Naive thymus-derived CD4-positive, alpha-beta T cell (primary cell): ENCODE results near the gene RAB32. TPM values are rescaled to one million over a fixed set of nuclear protein-coding genes. Genes with fewer than 3 reads are reported as not detected.

Experiments
- ATAC-seq: fragments of 150-1000 bp; cut with Tn5 transposase; 2 replicates; pipeline ENCODE4 v1.10.0; 2021; ENCODE audit warnings: mild to moderate bottlenecking, moderate library complexity
- CTCF ChIA-PET: fragments of 350-600 bp; sonication (Branson Sonifier 250); formaldehyde crosslinking; loops from one replicate; lab custom pipeline; 2021; ENCODE audit warnings: antibody characterized with exemption; lab: Charles Lee
- POLR2A ChIA-PET: fragments of 350-600 bp; sonication (Branson Sonifier 250); formaldehyde crosslinking; loops from one replicate; lab custom pipeline; 2021; ENCODE audit warnings: antibody characterized with exemption, inconsistent platforms; lab: Charles Lee
- DNase-seq, 9 donors: peaks; one replicate each; pipeline versions ENCODE4 v3.0.0 to v3.0.0-alpha.2; 2020 to 2022; ENCODE audit warnings: mixed read lengths in 1 of 9
- H3K27ac ChIP-seq: one replicate; pipeline ENCODE4 v1.7.0; 2013; ENCODE audit warnings: mild to moderate bottlenecking, low read depth, low read length, moderate library complexity
- H3K27me3 ChIP-seq, 2 donors: one replicate each; pipeline ENCODE4 v1.7.0; 2013; ENCODE audit warnings: low read length in 2 of 2, mild to moderate bottlenecking in 2 of 2, moderate library complexity in 2 of 2; ENCODE audit not compliant: control insufficient read depth in 2 of 2, insufficient read depth in 2 of 2
- H3K36me3 ChIP-seq, 3 experiments: 1 replicate in 2 of 3; 2 replicates in 1 of 3; pipeline ENCODE4 v1.7.0; 2013; ENCODE audit warnings: low read length in 3 of 3, mild to moderate bottlenecking in 3 of 3, moderate library complexity in 1 of 3; ENCODE audit not compliant: insufficient read depth in 3 of 3, control insufficient read depth in 2 of 3
- H3K4me1 ChIP-seq, 2 donors: one replicate each; pipeline ENCODE4 v1.7.0; 2013; ENCODE audit warnings: low read length in 2 of 2, mild to moderate bottlenecking in 2 of 2, moderate library complexity in 1 of 2; ENCODE audit not compliant: control insufficient read depth in 2 of 2, insufficient read depth in 2 of 2
- H3K4me3 ChIP-seq: 2 replicates; pipeline ENCODE4 v1.7.0; 2013; ENCODE audit warnings: mild to moderate bottlenecking, low read length
- H3K9me3 ChIP-seq, 3 experiments: 1 replicate in 2 of 3; 2 replicates in 1 of 3; pipeline ENCODE4 v1.7.0; 2013; ENCODE audit warnings: low read length in 3 of 3; ENCODE audit not compliant: control insufficient read depth in 2 of 3
- H3K27ac Mint-ChIP-seq, 9 donors: one replicate each; pipeline ENCODE4 v1.8.0; 2020 to 2022; ENCODE audit warnings: mixed read lengths in 9 of 9, mild to moderate bottlenecking in 8 of 9, moderate library complexity in 5 of 9, inconsistent platforms in 2 of 9
- H3K27me3 Mint-ChIP-seq, 5 donors: one replicate each; pipeline ENCODE4 v1.8.0; 2021 to 2022; ENCODE audit warnings: mixed read lengths in 5 of 5, mild to moderate bottlenecking in 1 of 5
- H3K36me3 Mint-ChIP-seq, 5 donors: one replicate each; pipeline ENCODE4 v1.8.0; 2020 to 2022; ENCODE audit warnings: mixed read lengths in 5 of 5, mild to moderate bottlenecking in 3 of 5, inconsistent platforms in 1 of 5
- H3K4me1 Mint-ChIP-seq, 7 donors: one replicate each; pipeline ENCODE4 v1.8.0; 2020 to 2022; ENCODE audit warnings: mixed read lengths in 7 of 7, mild to moderate bottlenecking in 3 of 7, inconsistent platforms in 1 of 7
- H3K4me3 Mint-ChIP-seq, 10 donors: one replicate each; pipeline ENCODE4 v1.8.0; 2020 to 2022; ENCODE audit warnings: mild to moderate bottlenecking in 10 of 10, mixed read lengths in 10 of 10, moderate library complexity in 6 of 10, inconsistent platforms in 2 of 10
- H3K9me3 Mint-ChIP-seq, 11 donors: one replicate each; pipeline ENCODE4 v1.8.0; 2020 to 2022; ENCODE audit warnings: mixed read lengths in 11 of 11, mild to moderate bottlenecking in 4 of 11, inconsistent platforms in 1 of 11, moderate library complexity in 1 of 11
- intact Hi-C, 2 donors: fragments of 100-400 bp; cut with micrococcal nuclease; formaldehyde crosslinking; loops; one replicate each; pipeline ENCODE4 v1.15.1; 2023
- polyA plus RNA-seq, 2 donors: library from polyadenylated mRNA; unstranded; fragments of 300-500 nt; fragmentation: Illumina TruSeq; gene quantifications; one replicate each; pipeline ENCODE4 v1.2.3, GENCODE V29; 2021
- total RNA-seq, 6 experiments: library from RNA in 5 of 6; stranded (reverse) in 5 of 6; gene quantifications; 1 replicate in 5 of 6; 2 replicates in 1 of 6; pipeline ENCODE4 v1.2.3 and lab custom pipeline; 2021 to 2026

The RAB32 gene
- total and polyA plus RNA-seq, 7 experiments from 2014 or later: 0.24 to 22.5 (median 0.92) TPM

DNA sequence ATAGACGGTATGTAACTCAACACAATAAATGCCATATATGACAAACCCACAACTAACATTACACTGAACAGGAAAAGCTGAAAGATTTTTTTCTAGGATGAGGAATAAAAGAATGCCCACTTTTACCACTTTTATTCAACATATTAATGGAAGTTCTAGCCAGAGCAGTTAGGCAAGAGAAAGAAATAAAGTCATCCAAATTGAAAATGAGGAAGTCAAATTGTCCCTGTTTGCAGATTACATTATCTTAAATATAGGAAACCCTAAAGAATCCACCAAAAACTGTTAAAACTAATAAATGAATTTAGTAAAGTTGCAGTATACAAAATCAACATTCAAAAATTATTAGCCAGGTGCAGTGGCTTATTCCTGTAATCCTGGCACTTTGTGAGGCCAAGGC, 30.6 kb downstream of the RAB32 start:
- Mint-ChIP-seq H3K9me3 (peaks cover 0 to 34% (median 10%) of the 10 kb centered on the region in 11 donors), H3K36me3 (no peaks in the 10 kb centered on the region), H3K4me1 (no peaks in the 10 kb centered on the region), H3K4me3 (no peak overlapping the region), H3K27ac (no peak overlapping the region), H3K27me3 (peaks cover 0 to 7% (median 0%) of the 10 kb centered on the region in 5 donors)
- Histone ChIP-seq H3K4me3 (no peak overlapping the region), H3K27ac (no peak overlapping the region), H3K9me3 (peaks cover 0 to 4% (median 0%) of the 10 kb centered on the region in 3 experiments), H3K4me1 (no peaks in the 10 kb centered on the region), H3K27me3 (no peaks in the 10 kb centered on the region), H3K36me3 (no peaks in the 10 kb centered on the region)
- ChIA-PET POLR2A (no interaction called here), CTCF (no interaction called here)
- intact Hi-C loops: no loop called here
- no peak for ATAC-seq
- no peak for DNase-seq

DNA sequence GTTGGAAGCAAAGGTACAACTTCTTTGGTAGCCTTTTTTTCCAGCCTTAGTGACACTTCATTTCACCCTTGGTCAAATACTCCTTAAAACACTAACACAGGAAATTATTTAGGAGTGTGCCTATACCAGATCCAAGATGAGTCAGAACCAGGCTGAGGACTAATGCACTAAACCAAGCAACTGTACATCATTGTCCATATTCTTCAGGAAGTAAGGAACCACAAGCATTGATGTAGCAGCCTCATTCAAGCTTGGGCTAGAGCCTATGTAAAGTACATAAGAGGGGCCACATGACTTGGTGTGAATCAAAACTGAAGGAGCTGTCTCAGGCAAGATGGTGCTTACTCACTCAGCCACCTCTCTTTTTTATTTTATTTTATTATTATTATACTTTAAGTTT, 34.4 kb downstream of the RAB32 start:
- Histone ChIP-seq H3K4me1 (no peaks in the 10 kb centered on the region), H3K9me3 (no peaks in the 10 kb centered on the region), H3K4me3 (no peak overlapping the region), H3K27ac (no peak overlapping the region), H3K36me3 (no peaks in the 10 kb centered on the region), H3K27me3 (no peaks in the 10 kb centered on the region)
- ATAC-seq (no peak), DNase-seq (no peak)
- ChIA-PET CTCF (no interaction called here), POLR2A (no interaction called here)
- Mint-ChIP-seq H3K36me3 (no peaks in the 10 kb centered on the region), H3K4me3 (no peak overlapping the region), H3K27me3 (peaks cover 0 to 3% (median 0%) of the 10 kb centered on the region in 5 donors), H3K9me3 (peaks cover 0 to 21% (median 1%) of the 10 kb centered on the region in 11 donors), H3K4me1 (no peaks in the 10 kb centered on the region), H3K27ac (no peak overlapping the region)
- intact Hi-C loops: no loop called here

GRCh38 chr6:146581968-146582367, 38.3 kb downstream of the RAB32 start:
- Histone ChIP-seq H3K9me3 (no peaks in the 10 kb centered on the region), H3K27ac (no peak overlapping the region), H3K4me3 (no peak overlapping the region), H3K4me1 (no peaks in the 10 kb centered on the region), H3K36me3 (no peaks in the 10 kb centered on the region), H3K27me3 (no peaks in the 10 kb centered on the region)
- CTCF ChIA-PET: no interaction called here
- H3K4me3 Mint-ChIP-seq: no peak overlapping the region
- intact Hi-C loops: no loop called here
- H3K4me1 Mint-ChIP-seq: no peaks in the 10 kb centered on the region
- H3K9me3 Mint-ChIP-seq: peaks cover 0 to 3% (median 0%) of the 10 kb centered on the region in 11 donors
- H3K36me3 Mint-ChIP-seq: no peaks in the 10 kb centered on the region
- no peak for DNase-seq
- H3K27ac Mint-ChIP-seq: no peak overlapping the region
- no peak for ATAC-seq
- POLR2A ChIA-PET: no interaction called here
- H3K27me3 Mint-ChIP-seq: peaks cover 0 to 3% (median 0%) of the 10 kb centered on the region in 5 donors

- H3K4me1 ChIP-seq: no peaks in the 10 kb centered on the region
- POLR2A ChIA-PET: no interaction called here
- H3K4me3 ChIP-seq: no peak overlapping the region
- Mint-ChIP-seq H3K27me3 (peaks cover 0 to 3% (median 0%) of the 10 kb centered on the region in 5 donors), H3K4me1 (no peaks in the 10 kb centered on the region), H3K36me3 (no peaks in the 10 kb centered on the region), H3K27ac (no peak overlapping the region), H3K4me3 (no peak overlapping the region), H3K9me3 (peaks cover 0 to 3% (median 0%) of the 10 kb centered on the region in 11 donors)
- H3K36me3 ChIP-seq: no peaks in the 10 kb centered on the region
- DNase-seq (no peak), ATAC-seq (peak; percentile 63)
- intact Hi-C loops: no loop called here
- no peaks in the 10 kb centered on the region for H3K27me3 ChIP-seq
- H3K9me3 ChIP-seq: no peaks in the 10 kb centered on the region
- CTCF ChIA-PET: no interaction called here
- no peak overlapping the region for H3K27ac ChIP-seq
These were observed 39.2 kb downstream of the RAB32 start for GRCh38 chr6:146582857-146583256.

DNA sequence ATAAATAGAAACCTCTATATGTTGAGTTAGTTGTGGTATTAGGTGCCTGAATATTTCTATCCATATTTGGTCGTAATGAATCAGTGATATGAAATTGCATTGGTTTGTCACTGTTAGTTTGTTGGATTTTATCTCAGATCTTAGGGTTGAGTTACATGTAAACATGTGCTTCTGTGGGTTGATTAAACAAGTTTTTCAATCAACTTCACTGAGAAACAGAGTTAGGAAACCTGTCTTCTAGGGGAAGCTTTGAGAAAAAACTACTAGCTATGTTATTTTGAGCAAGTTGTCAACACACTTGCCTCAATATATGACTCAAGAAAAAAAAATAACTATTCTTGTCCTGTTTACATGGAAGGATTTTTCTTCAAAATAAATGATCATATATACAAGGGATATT, 40.3 kb downstream of the RAB32 start:
- Histone ChIP-seq H3K27ac (no peak overlapping the region), H3K4me1 (no peaks in the 10 kb centered on the region), H3K9me3 (no peaks in the 10 kb centered on the region), H3K27me3 (no peaks in the 10 kb centered on the region), H3K4me3 (no peak overlapping the region), H3K36me3 (no peaks in the 10 kb centered on the region)
- peaks cover 0 to 3% (median 0%) of the 10 kb centered on the region in 5 donors for H3K27me3 Mint-ChIP-seq
- intact Hi-C loops: no loop called here
- DNase-seq (no peak), ATAC-seq (peak; percentile 51)
- ChIA-PET CTCF (no interaction called here), POLR2A (no interaction called here)
- H3K27ac Mint-ChIP-seq: no peak overlapping the region
- H3K4me1 Mint-ChIP-seq: no peaks in the 10 kb centered on the region
- H3K36me3 Mint-ChIP-seq: no peaks in the 10 kb centered on the region
- no peak overlapping the region for H3K4me3 Mint-ChIP-seq
- H3K9me3 Mint-ChIP-seq: peaks cover 0 to 3% (median 0%) of the 10 kb centered on the region in 11 donors

- intact Hi-C loops: no loop called here
- Mint-ChIP-seq H3K4me3 (no peak overlapping the region), H3K27ac (no peak overlapping the region), H3K4me1 (no peaks in the 10 kb centered on the region), H3K27me3 (peaks cover 0 to 2% (median 0%) of the 10 kb centered on the region in 5 donors), H3K9me3 (no peaks in the 10 kb centered on the region), H3K36me3 (no peaks in the 10 kb centered on the region)
- ATAC-seq: peak; percentile 53
- DNase-seq: no peak
- no peak overlapping the region for H3K4me3 ChIP-seq
- no peaks in the 10 kb centered on the region for H3K9me3 ChIP-seq
- H3K4me1 ChIP-seq: no peaks in the 10 kb centered on the region
- ChIA-PET POLR2A (no interaction called here), CTCF (no interaction called here)
- H3K27me3 ChIP-seq: no peaks in the 10 kb centered on the region
- no peaks in the 10 kb centered on the region for H3K36me3 ChIP-seq
- H3K27ac ChIP-seq: no peak overlapping the region
These were observed 43.8 kb downstream of the RAB32 start for GRCh38 chr6:146587459-146587858.

DNA sequence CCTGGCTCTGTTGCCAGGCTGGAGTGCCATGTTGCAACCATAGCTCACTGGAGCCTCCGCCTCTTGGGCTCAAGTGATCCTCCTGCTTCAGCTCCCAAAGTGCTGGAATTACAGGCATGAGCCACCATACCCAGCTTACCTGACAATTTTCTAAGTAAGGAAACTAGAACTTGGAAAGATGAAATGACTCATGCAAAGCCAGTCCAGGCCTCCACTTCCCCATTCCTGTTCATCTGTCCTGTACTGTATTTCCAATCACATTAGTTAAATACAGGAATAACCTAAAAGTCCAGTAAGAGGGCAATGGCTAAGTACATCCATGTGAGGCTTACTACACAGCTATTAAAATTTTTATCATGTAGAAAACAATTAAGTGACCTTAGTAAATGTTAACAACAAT, 46.9 kb downstream of the RAB32 start:
- Histone ChIP-seq H3K4me3 (no peak overlapping the region), H3K4me1 (no peaks in the 10 kb centered on the region), H3K27me3 (no peaks in the 10 kb centered on the region), H3K9me3 (no peaks in the 10 kb centered on the region), H3K27ac (no peak overlapping the region), H3K36me3 (no peaks in the 10 kb centered on the region)
- Mint-ChIP-seq H3K9me3 (no peaks in the 10 kb centered on the region), H3K27me3 (peaks cover 0 to 14% (median 4%) of the 10 kb centered on the region in 5 donors), H3K36me3 (no peaks in the 10 kb centered on the region), H3K4me3 (no peak overlapping the region), H3K4me1 (no peaks in the 10 kb centered on the region), H3K27ac (no peak overlapping the region)
- ChIA-PET POLR2A (no interaction called here), CTCF (interaction anchor here (0.7 kb wide), 1 partner anchor 828 kb away, joined by 4 read pairs; no protein-coding TSS in a partner anchor)
- intact Hi-C loops: no loop called here
- no peak for DNase-seq
- no peak for ATAC-seq
